ENCODE results near the gene ANGPTL7.

The ANGPTL7 gene

GRCh38 chr1:11204396-11205190, 15.4 kb downstream of the ANGPTL7 start:
- DNase-seq (ENCODE audit: low read depth): no peak

GRCh38 chr1:11207898-11208611, 18.9 kb downstream of the ANGPTL7 start:
- DNase-seq (ENCODE audit: low read depth): no peak

- DNase-seq (ENCODE audit: low read depth): no peak
These were observed 22.3 kb downstream of the ANGPTL7 start for GRCh38 chr1:11211461-11211860.

DNA sequence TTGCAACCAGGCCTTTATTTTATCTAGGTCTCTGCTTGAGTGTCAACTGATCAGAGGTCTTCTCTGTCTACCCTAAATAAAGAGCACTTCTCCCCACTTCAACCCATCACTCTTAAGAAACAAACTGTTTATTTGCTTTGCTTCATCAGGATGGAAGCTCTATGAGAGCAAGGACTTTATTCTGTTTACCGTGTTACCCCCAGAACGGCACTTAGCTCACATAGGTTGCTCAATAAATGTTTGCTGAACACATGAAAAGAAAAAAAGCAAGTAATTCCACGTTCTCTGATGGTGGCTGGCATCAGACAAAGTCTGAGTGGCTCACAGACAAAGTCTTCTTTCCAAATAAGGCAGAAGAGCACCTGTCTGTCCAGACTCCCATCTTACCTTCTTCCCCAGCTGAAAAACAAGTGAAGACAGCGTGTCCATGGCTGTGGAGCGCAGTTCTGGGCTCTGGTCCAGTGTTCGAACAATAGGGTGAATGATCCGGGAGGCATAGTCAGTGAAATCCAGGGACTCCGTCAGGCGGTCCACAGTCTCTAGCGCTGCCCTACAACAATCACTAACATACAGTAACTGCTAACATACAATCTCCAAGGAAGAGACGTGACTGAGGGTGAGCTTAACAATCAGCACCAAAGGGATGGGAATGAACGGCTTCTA, 22.9 kb downstream of the ANGPTL7 start:
- DNase-seq (ENCODE audit: low read depth): no peak

DNA sequence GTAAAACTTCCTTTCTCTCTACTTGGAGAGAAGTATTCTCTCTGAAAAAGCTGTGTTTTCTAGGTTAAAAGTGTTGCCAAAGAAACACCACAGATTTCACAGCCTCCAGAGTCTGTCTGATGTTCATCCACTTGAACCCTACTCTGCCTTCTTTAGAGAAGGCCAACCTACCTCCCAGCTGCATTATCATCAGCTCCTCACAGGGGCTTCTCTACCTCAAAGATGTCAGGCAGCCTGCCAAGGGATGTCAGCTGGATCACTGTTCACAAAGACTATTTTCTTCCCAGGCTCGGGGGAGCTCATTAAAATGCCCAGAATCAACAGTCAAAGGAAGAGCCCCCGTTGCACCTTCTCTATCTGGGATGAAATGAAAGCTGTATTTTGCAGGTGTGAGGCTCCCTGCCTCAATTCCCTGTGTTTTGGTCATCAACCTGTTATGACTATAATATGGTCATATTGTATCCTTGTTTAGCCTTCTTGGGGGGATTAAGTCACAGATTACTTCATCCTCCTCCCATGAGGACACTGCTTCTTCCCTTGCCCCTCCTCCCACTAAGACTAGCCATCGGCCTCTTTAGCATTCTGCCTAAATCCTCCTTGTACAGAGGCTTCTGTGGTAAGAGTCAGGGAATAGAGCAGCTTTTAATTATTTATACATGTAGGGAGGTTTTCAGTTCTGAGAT, 25.7 kb downstream of the ANGPTL7 start:
- DNase-seq (ENCODE audit: low read depth): no peak

DNA sequence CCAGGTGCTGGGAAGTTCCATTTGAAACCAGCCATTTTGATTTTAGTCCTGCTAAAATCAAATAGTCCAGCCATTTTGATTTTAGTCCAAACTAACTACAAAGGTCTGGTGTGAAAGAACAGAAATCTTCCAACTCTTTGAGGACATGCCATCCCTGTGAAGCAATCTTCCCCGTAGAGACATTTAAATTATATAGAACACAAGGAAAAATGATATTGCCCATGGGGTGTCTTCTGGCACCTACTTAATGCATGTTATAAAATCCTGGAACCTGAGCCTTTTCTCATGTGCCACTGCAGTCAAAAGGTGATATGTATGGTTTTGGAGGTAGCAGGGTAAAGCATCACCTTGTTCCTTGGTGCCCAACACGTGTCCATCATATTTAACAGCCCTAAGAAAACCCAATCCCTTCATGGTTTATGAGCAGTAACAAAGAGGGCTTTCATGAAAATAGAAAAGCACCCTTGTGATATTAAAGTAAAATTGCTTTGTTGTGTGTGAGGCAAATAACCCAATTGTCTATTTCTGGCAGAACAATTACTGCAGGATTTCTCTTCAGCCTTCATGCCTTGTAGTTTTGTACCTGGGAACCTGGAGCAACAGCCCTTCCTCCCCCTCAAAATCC, 26.3 kb downstream of the ANGPTL7 start:
- DNase-seq (ENCODE audit: low read depth): no peak

DNA sequence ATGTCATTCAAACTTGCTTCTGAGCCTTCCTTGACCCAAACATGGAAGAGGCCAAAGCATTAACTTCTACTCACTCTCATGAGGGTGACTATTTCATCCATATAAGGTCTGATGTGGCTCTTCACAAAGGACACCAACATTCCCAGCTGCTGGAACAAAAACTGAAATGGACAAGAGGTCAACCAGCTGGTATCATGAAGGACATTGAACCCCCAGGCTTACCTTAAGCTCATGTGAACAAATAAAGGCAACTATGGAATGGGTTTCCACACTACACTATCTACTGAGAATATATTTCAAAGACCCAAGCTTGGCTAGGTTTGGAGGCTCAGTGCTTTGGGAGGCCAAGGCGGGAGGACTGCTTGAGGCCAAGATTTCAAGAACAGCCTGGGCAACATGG, 26.9 kb downstream of the ANGPTL7 start:
- DNase-seq (ENCODE audit: low read depth): no peak

DNA sequence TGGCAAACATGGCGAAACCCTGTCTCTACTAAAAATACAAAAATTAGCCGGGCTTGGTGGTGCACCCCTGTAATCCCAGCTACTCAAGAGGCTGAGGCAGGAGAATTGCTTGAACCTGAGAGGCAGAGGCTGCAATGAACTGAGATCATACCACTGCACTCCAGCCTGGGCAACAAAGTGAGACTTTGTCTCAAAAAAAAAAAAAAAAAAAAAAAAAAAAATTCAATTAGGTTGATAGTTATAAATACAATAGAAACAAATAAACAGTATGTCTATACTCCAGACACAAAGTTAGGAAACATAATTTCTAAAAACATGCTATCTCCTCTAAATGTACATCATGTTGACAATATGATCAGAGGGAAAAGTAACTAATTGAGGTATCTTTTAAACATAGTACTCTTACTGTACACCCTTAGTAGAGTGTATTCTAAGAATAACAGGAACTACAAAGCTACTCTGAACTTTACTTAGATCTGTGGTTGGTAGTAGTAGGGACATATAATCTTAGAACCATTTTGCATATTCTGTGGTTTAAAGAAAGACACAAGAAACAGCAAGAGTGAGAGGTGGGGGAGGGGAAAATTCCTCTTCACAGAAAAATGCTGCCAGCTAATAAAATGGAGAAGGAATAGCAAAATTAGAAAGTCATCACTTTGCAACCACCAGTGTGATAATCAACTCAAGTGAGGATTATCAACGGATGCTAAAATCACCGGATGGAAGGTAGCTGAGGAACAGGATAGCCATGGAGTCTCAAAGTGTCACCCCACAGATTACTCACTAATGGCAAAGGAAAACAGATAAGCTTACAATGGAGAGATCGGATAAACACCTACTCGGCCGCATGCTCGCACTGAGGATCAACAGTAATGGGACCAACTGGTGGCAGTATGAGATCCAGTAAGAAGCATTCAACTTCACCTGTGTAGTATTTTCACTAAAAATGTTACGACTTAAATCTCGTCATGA, 38.2 kb downstream of the ANGPTL7 start:
- DNase-seq (ENCODE audit: low read depth): no peak

DNA sequence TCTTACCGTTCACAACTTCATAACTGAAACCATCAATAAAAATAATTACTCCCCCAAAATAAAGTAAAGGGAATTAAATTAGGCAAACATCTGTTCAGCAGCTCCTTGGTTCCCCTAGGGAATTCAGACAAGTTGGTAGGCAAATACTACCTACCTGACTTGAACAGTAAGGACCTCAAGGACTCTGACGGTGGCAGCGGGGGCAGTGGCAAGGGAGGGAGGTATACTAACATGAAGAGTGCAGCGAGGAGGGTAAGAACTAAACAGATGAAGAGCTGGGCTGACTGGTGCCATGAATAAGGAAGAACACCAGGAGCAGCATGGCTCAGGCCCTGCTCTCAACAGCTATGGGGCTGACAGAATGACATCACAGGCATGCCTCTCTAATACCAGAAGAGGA, 40.0 kb downstream of the ANGPTL7 start:
- no peak for DNase-seq (ENCODE audit: low read depth)

DNA sequence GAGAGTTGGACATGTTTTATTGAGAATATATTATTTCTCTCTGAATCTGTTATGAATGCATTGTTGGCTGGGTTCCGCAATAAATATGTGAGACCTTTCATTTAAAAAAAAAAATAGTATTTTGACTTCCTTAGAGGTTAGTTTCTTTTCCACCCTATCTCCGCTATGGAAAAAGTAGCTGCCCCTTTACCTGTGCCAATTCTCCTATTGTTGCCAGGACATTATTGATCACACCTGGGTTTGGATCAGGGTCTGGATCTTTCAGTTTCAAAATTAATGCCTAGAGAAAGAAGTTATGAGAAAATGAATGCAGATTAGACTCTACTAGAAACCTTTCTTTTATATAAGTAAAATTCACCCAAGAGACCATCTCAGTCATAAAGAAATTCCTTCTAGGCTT, 44.1 kb downstream of the ANGPTL7 start:
- DNase-seq (ENCODE audit: low read depth): no peak

- DNase-seq (ENCODE audit: low read depth): no peak
These were observed 48.2 kb downstream of the ANGPTL7 start for GRCh38 chr1:11237356-11237755.

GRCh38 chr1:11238311-11238710, 49.2 kb downstream of the ANGPTL7 start:
- DNase-seq (ENCODE audit: low read depth): no peak

DNA sequence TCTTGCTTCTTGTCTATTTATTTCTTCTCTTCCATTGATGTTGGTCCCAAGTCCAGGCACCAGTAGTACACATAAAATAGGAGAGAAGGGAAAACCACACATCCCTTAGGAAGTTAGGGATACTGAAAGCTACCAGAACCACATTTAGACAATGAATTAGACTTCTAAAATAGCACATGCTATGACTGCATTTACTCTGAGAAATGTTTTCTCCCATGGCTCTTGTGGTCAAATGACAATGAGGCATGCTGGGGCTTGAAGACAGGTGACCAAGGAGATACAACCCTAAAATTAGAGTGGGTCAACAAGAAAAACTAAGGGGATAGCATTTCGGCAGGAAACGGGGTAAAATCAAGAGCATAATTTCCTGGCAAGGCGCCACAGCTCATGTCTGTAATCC, 56.1 kb downstream of the ANGPTL7 start:
- no peak for DNase-seq (ENCODE audit: low read depth)
